WTC11 (cell line): Measurements from ENCODE around the gene SYNGR2. TPM values are rescaled to one million over a fixed set of nuclear protein-coding genes. Genes with fewer than 3 reads are reported as not detected.

Experiments used
- ATAC-seq: fragments of 200-7000 bp; cut with Tn5 transposase; 2 replicates; pipeline ENCODE4 v1.10.0; 2021; ENCODE audit warnings: mild to moderate bottlenecking, moderate library complexity
- CTCF ChIA-PET: fragments of 300-600 bp; sonication (Branson Sonifier 250); formaldehyde crosslinking; loops from one replicate; lab custom pipeline; 2021; ENCODE audit warnings: antibody characterized with exemption; lab: Charles Lee
- POLR2A ChIA-PET: fragments of 350-600 bp; sonication (Branson Sonifier 250); formaldehyde crosslinking; loops from one replicate; lab custom pipeline; 2021; ENCODE audit warnings: antibody characterized with exemption; lab: Charles Lee
- DNase-seq: peaks from one replicate; pipeline ENCODE4 v3.0.0; 2021; ENCODE audit warnings: low spot score
- H3K27ac Mint-ChIP-seq: 2 replicates; pipeline ENCODE4 v1.8.0; 2021; ENCODE audit warnings: mixed read lengths
- H3K27me3 Mint-ChIP-seq: 2 replicates; pipeline ENCODE4 v1.8.0; 2021; ENCODE audit warnings: low read depth, mild to moderate bottlenecking, moderate library complexity, mixed read lengths
- H3K36me3 Mint-ChIP-seq: 2 replicates; pipeline ENCODE4 v1.8.0; 2021; ENCODE audit warnings: mixed read lengths
- H3K4me1 Mint-ChIP-seq: 2 replicates; pipeline ENCODE4 v1.8.0; 2022; ENCODE audit warnings: mixed read lengths
- H3K4me3 Mint-ChIP-seq: 2 replicates; pipeline ENCODE4 v1.8.0; 2021; ENCODE audit warnings: mild to moderate bottlenecking, moderate library complexity, mixed read lengths
- H3K9me3 Mint-ChIP-seq: 2 replicates; pipeline ENCODE4 v1.8.0; 2021; ENCODE audit warnings: mixed read lengths
- FOXP1 ChIP-seq: sonication (generic); formaldehyde crosslinking; IDR thresholded peaks from 2 replicates; pipeline ENCODE4 v1.8.0; 2022; ENCODE audit warnings: missing genetic modification reagents, mild to moderate bottlenecking, moderate library complexity, borderline replicate concordance
- IRF1 ChIP-seq: sonication (generic); formaldehyde crosslinking; IDR thresholded peaks from 2 replicates; pipeline ENCODE4 v1.8.0; 2023; ENCODE audit warnings: missing genetic modification reagents
- RELA ChIP-seq: sonication (generic); formaldehyde crosslinking; IDR thresholded peaks from 2 replicates; pipeline ENCODE4 v1.8.1; 2022; ENCODE audit warnings: missing genetic modification reagents, mild to moderate bottlenecking, borderline replicate concordance
- RORB ChIP-seq: fragments of 250-450 bp; sonication (Bioruptor Pico); IDR thresholded peaks from 2 replicates; pipeline ENCODE4 v1.9.0; 2021; ENCODE audit warnings: mild to moderate bottlenecking
- ZBTB21 ChIP-seq: sonication (generic); formaldehyde crosslinking; IDR thresholded peaks from 2 replicates; pipeline ENCODE4 v1.8.1; 2023; ENCODE audit warnings: mild to moderate bottlenecking, missing genetic modification reagents, borderline replicate concordance
- ZNF121 ChIP-seq: sonication (generic); formaldehyde crosslinking; IDR thresholded peaks from 2 replicates; pipeline ENCODE4 v1.8.0; 2023; ENCODE audit warnings: missing genetic modification reagents
- ZNF138 ChIP-seq: sonication (generic); formaldehyde crosslinking; conservative IDR thresholded peaks from 2 replicates; pipeline ENCODE4 v1.8.1; 2022; ENCODE audit warnings: mild to moderate bottlenecking, moderate library complexity, missing genetic modification reagents
- ZNF423 ChIP-seq: fragments of 250-450 bp; sonication (Bioruptor Pico); IDR thresholded peaks from 2 replicates; pipeline ENCODE4 v2.1.2; 2022; ENCODE audit warnings: mild to moderate bottlenecking, moderate library complexity
- ZNF425 ChIP-seq: fragments of 250-450 bp; sonication (Bioruptor Pico); conservative IDR thresholded peaks from 2 replicates; pipeline ENCODE4 v1.9.0; 2021; ENCODE audit warnings: mild to moderate bottlenecking
- total RNA-seq: library from RNA; stranded (reverse); gene quantifications from 3 replicates; pipeline ENCODE4 v1.2.3, GENCODE V29; 2021
- TF ChIP-seq, protein P1 (sequence below): sonication (generic); formaldehyde crosslinking; IDR thresholded peaks from 2 replicates; pipeline ENCODE4 v1.8.0; 2022; ENCODE audit warnings: mild to moderate bottlenecking, missing genetic modification reagents
- TF ChIP-seq, protein P2 (sequence below): sonication (generic); formaldehyde crosslinking; IDR thresholded peaks from 2 replicates; pipeline ENCODE4 v1.8.0; 2022; ENCODE audit warnings: missing genetic modification reagents
- TF ChIP-seq, protein P3 (sequence below): fragments of 200-600 bp; IDR thresholded peaks from 2 replicates; pipeline ENCODE4 v1.8.0; 2022; ENCODE audit warnings: antibody characterized with exemption
- TF ChIP-seq, protein P4 (sequence below): sonication (generic); formaldehyde crosslinking; IDR thresholded peaks from 2 replicates; pipeline ENCODE4 v1.8.1; 2023; ENCODE audit warnings: mild to moderate bottlenecking, missing genetic modification reagents, moderate library complexity
- TF ChIP-seq, protein P5 (sequence below): fragments of 250-450 bp; sonication (Bioruptor Pico); IDR thresholded peaks from 2 replicates; pipeline ENCODE4 v1.8.0; 2021; ENCODE audit warnings: mild to moderate bottlenecking

SYNGR2 gene
- total RNA-seq, 1 experiment from 2014 or later, result 47.7 TPM

DNA sequence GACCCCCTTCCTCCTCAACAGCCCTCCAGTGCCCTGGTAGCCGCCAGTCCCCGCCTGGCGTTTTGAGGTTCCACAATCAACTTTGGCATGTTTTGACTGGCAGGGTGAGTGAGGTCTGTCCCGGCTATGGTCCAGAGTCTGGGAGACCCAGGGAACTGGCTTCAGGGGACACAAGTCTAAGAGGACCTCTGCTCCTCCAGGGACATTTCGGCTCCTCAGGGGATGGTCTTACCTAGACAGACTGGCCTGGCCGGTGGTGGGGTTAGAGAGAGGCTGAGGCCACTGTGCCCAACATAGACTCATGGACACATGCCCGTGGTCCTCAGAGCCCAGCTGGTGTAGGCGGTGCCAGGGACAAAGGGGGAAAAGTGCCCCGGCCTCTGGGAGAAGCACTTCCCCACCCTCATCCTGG, 35.6 kb upstream of the SYNGR2 start:
- ChIA-PET POLR2A (interaction anchor here (1.1 kb wide), 1 partner anchor 54 kb away, joined by 4 read pairs; the partner anchor contains the start of genes AFMID and TK1), CTCF (interaction anchor here (0.9 to 10.2 kb wide), 3 partner anchors 8 to 42 kb away, joined by 4 to 82 read pairs (median 6); no protein-coding TSS in a partner anchor)
- no peaks in the 10 kb centered on the region for H3K36me3 Mint-ChIP-seq
- DNase-seq (no peak), ATAC-seq (no peak)
- H3K4me3 Mint-ChIP-seq, result peak overlapping the region; percentile 27; the same call in 1 of the 2 replicates
- no peak overlapping the region for H3K27ac Mint-ChIP-seq
- peaks cover 34% of the 10 kb centered on the region for H3K4me1 Mint-ChIP-seq
- no peak for TF ChIP-seq RORB (CRISPR knock-in tag)
- TF ChIP-seq FOXP1 (CRISPR knock-in tag), result no peak
- H3K9me3 Mint-ChIP-seq, result no peaks in the 10 kb centered on the region
- peaks cover 17% of the 10 kb centered on the region for H3K27me3 Mint-ChIP-seq

- H3K27ac Mint-ChIP-seq, result no peak overlapping the region
- DNase-seq (no peak), ATAC-seq (no peak)
- peaks cover 17% of the 10 kb centered on the region for H3K27me3 Mint-ChIP-seq
- CTCF ChIA-PET, result interaction anchor here (0.5 to 10.2 kb wide), 8 partner anchors 19 to 766 kb away, joined by 3 to 82 read pairs (median 5); partner anchors contain the start of genes AFMID and TK1
- no peaks in the 10 kb centered on the region for H3K36me3 Mint-ChIP-seq
- H3K9me3 Mint-ChIP-seq, result no peaks in the 10 kb centered on the region
- H3K4me1 Mint-ChIP-seq, result peaks cover 36% of the 10 kb centered on the region
- POLR2A ChIA-PET, result interaction anchor here (1.1 kb wide), 1 partner anchor 54 kb away, joined by 4 read pairs; the partner anchor contains the start of genes AFMID and TK1
- TF ChIP-seq, protein P1, sequence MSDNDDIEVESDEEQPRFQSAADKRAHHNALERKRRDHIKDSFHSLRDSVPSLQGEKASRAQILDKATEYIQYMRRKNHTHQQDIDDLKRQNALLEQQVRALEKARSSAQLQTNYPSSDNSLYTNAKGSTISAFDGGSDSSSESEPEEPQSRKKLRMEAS (CRISPR knock-in tag), result no peak
- TF ChIP-seq, protein P2, sequence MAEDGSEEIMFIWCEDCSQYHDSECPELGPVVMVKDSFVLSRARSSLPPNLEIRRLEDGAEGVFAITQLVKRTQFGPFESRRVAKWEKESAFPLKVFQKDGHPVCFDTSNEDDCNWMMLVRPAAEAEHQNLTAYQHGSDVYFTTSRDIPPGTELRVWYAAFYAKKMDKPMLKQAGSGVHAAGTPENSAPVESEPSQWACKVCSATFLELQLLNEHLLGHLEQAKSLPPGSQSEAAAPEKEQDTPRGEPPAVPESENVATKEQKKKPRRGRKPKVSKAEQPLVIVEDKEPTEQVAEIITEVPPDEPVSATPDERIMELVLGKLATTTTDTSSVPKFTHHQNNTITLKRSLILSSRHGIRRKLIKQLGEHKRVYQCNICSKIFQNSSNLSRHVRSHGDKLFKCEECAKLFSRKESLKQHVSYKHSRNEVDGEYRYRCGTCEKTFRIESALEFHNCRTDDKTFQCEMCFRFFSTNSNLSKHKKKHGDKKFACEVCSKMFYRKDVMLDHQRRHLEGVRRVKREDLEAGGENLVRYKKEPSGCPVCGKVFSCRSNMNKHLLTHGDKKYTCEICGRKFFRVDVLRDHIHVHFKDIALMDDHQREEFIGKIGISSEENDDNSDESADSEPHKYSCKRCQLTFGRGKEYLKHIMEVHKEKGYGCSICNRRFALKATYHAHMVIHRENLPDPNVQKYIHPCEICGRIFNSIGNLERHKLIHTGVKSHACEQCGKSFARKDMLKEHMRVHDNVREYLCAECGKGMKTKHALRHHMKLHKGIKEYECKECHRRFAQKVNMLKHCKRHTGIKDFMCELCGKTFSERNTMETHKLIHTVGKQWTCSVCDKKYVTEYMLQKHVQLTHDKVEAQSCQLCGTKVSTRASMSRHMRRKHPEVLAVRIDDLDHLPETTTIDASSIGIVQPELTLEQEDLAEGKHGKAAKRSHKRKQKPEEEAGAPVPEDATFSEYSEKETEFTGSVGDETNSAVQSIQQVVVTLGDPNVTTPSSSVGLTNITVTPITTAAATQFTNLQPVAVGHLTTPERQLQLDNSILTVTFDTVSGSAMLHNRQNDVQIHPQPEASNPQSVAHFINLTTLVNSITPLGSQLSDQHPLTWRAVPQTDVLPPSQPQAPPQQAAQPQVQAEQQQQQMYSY (CRISPR knock-in tag), result 0 out of 2 replicates have a peak, but pooled peaks have one; percentile 8
- H3K4me3 Mint-ChIP-seq, result no peak overlapping the region
Observed at GRCh38 chr17:78133179-78133951, 35.0 kb upstream of the SYNGR2 start.

GRCh38 chr17:78133971-78134898, 34.1 kb upstream of the SYNGR2 start:
- peaks cover 17% of the 10 kb centered on the region for H3K27me3 Mint-ChIP-seq
- DNase-seq (peak; percentile 89), ATAC-seq (peak; percentile 75)
- no peak overlapping the region for H3K27ac Mint-ChIP-seq
- no peaks in the 10 kb centered on the region for H3K36me3 Mint-ChIP-seq
- CTCF ChIA-PET, result interaction anchor here (0.6 to 10.2 kb wide), 11 partner anchors 19 to 765 kb away, joined by 3 to 82 read pairs (median 4); partner anchors contain the start of genes AFMID, TK1 and TNRC6C
- peaks cover 40% of the 10 kb centered on the region for H3K4me1 Mint-ChIP-seq
- H3K4me3 Mint-ChIP-seq, result no peak overlapping the region
- no peaks in the 10 kb centered on the region for H3K9me3 Mint-ChIP-seq
- POLR2A ChIA-PET, result no interaction called here
- TF ChIP-seq ZNF138 (CRISPR knock-in tag) (no peak), RELA (CRISPR knock-in tag) (no peak), ZNF121 (peak; percentile 97), ZNF423 (no peak), IRF1 (no peak), ZBTB21 (no peak), ZNF425 (no peak)
- TF ChIP-seq, protein P1 (CRISPR knock-in tag), result peak; percentile 78
- TF ChIP-seq, protein P3, sequence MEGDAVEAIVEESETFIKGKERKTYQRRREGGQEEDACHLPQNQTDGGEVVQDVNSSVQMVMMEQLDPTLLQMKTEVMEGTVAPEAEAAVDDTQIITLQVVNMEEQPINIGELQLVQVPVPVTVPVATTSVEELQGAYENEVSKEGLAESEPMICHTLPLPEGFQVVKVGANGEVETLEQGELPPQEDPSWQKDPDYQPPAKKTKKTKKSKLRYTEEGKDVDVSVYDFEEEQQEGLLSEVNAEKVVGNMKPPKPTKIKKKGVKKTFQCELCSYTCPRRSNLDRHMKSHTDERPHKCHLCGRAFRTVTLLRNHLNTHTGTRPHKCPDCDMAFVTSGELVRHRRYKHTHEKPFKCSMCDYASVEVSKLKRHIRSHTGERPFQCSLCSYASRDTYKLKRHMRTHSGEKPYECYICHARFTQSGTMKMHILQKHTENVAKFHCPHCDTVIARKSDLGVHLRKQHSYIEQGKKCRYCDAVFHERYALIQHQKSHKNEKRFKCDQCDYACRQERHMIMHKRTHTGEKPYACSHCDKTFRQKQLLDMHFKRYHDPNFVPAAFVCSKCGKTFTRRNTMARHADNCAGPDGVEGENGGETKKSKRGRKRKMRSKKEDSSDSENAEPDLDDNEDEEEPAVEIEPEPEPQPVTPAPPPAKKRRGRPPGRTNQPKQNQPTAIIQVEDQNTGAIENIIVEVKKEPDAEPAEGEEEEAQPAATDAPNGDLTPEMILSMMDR, result peak; percentile 40; the same call in 1 of the 2 replicates
- TF ChIP-seq, protein P4, sequence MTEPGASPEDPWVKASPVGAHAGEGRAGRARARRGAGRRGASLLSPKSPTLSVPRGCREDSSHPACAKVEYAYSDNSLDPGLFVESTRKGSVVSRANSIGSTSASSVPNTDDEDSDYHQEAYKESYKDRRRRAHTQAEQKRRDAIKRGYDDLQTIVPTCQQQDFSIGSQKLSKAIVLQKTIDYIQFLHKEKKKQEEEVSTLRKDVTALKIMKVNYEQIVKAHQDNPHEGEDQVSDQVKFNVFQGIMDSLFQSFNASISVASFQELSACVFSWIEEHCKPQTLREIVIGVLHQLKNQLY (CRISPR knock-in tag), result no peak
- TF ChIP-seq, protein P5, sequence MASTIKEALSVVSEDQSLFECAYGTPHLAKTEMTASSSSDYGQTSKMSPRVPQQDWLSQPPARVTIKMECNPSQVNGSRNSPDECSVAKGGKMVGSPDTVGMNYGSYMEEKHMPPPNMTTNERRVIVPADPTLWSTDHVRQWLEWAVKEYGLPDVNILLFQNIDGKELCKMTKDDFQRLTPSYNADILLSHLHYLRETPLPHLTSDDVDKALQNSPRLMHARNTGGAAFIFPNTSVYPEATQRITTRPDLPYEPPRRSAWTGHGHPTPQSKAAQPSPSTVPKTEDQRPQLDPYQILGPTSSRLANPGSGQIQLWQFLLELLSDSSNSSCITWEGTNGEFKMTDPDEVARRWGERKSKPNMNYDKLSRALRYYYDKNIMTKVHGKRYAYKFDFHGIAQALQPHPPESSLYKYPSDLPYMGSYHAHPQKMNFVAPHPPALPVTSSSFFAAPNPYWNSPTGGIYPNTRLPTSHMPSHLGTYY (CRISPR knock-in tag), result no peak
